SKM-1 (cell line): ENCODE data around the gene PRG3.

ENCODE experiments used
- DNase-seq: peaks from one replicate; lab custom pipeline; 2025; ENCODE audit not compliant: unreplicated experiment; lab: John Stamatoyannopoulos, UW

PRG3 gene

GRCh38 chr11:57391539-57391938 lies 10.6 kb upstream of the PRG3 start:
- no peak for DNase-seq

GRCh38 chr11:57391111-57391510 lies 10.2 kb upstream of the PRG3 start:
- DNase-seq, result no peak

GRCh38 chr11:57390535-57390934 lies 9.6 kb upstream of the PRG3 start, which contains the start of gene PRG2:
PRG2 (minus strand) TSS chr11:57390650; CDS start chr11:57389944, 706 bp downstream.
- no peak for DNase-seq

GRCh38 chr11:57387289-57388030 lies 6.5 kb upstream of the PRG3 start:
- no peak for DNase-seq

GRCh38 chr11:57386178-57386940 lies 5.4 kb upstream of the PRG3 start:
- no peak for DNase-seq

- DNase-seq, result no peak
These were observed 1.2 kb downstream of the PRG3 start for GRCh38 chr11:57379732-57380131.

- no peak for DNase-seq
These were observed 2.8 kb downstream of the PRG3 start for GRCh38 chr11:57378186-57378585.

- DNase-seq, result no peak
These were observed 3.8 kb downstream of the PRG3 start for GRCh38 chr11:57377107-57377506.

GRCh38 chr11:57376095-57377090 lies 4.6 kb downstream of the PRG3 start:
- DNase-seq, result no peak

GRCh38 chr11:57375490-57375889 lies 5.5 kb downstream of the PRG3 start:
- no peak for DNase-seq

GRCh38 chr11:57374966-57375365 lies 6.0 kb downstream of the PRG3 start:
- DNase-seq, result no peak

GRCh38 chr11:57373146-57373545 lies 7.8 kb downstream of the PRG3 start:
- DNase-seq, result no peak

- DNase-seq, result no peak
These were observed 10.0 kb downstream of the PRG3 start for GRCh38 chr11:57370941-57371340.

GRCh38 chr11:57370251-57370650 lies 10.7 kb downstream of the PRG3 start:
- DNase-seq, result no peak

GRCh38 chr11:57368845-57369232 lies 12.1 kb downstream of the PRG3 start:
- DNase-seq, result no peak

GRCh38 chr11:57368106-57368844 lies 12.7 kb downstream of the PRG3 start:
- no peak for DNase-seq

- DNase-seq, result no peak
These were observed 15.9 kb downstream of the PRG3 start for GRCh38 chr11:57364851-57365660.

GRCh38 chr11:57363131-57364080 lies 17.5 kb downstream of the PRG3 start:
- DNase-seq, result no peak

GRCh38 chr11:57361926-57362325 lies 19.0 kb downstream of the PRG3 start:
- DNase-seq, result no peak
